HK-2 (cell line): ENCODE results near the gene CSRP3.
A peak's percentile ranks its signal among the peaks of the same experiment; 100 is the strongest.

Experiments
- DNase-seq: peaks from one replicate; pipeline ENCODE4 v3.0.0-alpha.2; 2018; ENCODE audit not compliant: unreplicated experiment

The CSRP3 gene

GRCh38 chr11:19201737-19202605 lies at the start of gene CSRP3:
Gene CSRP3 (minus strand): TSS chr11:19201983. CDS start chr11:19192448, 9,535 bp downstream.
- no peak for DNase-seq

DNA sequence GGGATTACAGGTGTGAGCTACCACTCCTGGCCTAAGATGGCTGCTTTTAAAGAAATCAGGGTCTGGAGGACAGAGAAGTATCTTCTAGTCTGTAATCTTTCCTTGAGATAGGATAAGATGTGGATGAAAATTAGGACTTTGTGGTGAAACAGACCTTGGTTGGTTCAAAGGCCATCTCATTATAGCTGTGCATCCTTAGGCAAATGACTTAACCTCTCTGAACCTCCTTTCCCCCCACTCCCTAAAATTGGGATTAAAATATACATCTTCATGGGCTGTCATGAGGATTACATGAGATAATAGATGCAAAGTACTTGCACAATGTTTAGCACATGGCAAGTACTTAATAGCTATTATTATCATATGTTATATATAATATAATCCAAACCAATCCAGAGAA lies 49.8 kb upstream of the CSRP3 start:
- no peak for DNase-seq

DNA sequence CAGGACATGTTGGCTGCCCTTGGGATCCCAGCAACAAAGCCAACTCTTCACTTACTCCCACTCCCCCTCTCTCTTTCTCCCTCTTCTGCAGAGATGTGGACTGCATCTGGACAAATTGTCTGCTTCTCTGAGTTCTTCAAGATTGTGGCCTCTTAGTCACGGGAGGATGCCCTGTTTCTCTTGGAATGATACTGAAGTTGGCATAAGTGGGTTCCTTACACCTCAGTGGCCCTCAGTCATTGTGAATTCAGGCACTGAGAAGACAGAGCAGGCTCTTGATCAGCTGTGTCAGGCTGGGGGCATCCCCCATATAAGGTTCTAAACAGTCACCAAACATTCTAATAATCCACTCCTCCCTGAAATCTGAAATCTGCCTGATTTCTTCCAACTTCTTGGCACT lies 45.0 kb upstream of the CSRP3 start:
- DNase-seq, result no peak

GRCh38 chr11:19245351-19245750 lies 43.6 kb upstream of the CSRP3 start:
- no peak for DNase-seq

- peak; percentile 8 for DNase-seq
Observed at GRCh38 chr11:19244621-19245020, 42.8 kb upstream of the CSRP3 start.

- no peak for DNase-seq
Observed at GRCh38 chr11:19244084-19244483, 42.3 kb upstream of the CSRP3 start.

- DNase-seq, result no peak
Observed at GRCh38 chr11:19243613-19244012, 41.8 kb upstream of the CSRP3 start.

DNA sequence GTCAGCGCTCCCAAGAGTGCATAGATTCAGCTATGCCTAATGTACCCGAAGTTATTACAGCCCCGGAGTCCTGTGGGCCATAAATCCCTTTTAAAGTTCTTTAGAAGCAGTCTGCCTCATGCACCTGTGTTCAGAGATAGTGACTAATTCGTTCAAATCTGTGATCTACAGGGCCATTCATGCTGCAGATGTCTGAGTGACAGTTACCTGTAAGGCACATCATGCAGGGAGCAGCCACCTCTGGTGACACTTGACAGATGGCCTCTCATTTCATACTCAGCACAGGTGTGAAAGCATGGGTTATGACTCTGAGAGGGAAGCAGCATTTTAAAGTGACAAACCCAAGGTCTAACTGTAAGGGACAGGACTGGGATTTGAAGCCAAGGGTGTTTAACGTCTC lies 41.4 kb upstream of the CSRP3 start:
- no peak for DNase-seq

DNA sequence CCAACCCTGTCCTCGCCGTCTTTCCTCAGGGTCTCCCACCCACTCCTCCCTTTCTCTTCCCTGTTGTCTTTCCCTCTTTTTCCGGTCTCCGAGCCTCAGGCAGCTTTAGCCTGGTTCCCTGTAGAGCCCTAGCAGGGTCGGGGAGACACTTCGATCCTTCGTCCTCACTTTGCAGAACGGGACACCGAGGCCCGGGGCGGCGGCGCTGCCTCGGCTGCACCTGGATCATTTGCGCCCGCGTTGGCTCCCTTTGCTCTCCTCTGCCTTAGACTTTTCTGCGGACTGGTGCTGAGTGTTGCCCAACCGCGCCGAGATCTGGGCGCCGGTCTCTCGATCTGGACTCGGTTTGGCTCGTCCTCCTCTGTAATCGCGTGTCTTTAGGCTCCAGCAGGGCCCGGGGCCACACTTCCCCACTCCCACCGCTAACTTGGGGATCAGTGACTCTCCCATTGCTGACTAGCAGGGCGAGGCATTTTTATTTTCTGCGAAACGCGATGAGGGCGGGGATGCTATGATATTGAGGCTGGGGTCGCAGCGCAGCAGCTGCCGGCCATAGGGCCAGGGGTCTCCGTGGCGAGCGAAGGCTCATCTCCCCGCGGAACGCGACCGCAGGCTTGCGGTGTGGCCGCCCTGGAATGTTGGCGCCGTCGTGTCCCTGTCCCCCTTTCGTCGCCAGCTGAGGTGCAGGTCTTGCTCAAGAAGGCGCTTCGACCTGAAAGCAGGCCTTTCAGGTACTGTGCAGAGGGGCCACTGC lies 40.6 kb upstream of the CSRP3 start:
- DNase-seq, result no peak

- DNase-seq, result peak; percentile 21
Observed at GRCh38 chr11:19241260-19242178, 39.7 kb upstream of the CSRP3 start.

DNA sequence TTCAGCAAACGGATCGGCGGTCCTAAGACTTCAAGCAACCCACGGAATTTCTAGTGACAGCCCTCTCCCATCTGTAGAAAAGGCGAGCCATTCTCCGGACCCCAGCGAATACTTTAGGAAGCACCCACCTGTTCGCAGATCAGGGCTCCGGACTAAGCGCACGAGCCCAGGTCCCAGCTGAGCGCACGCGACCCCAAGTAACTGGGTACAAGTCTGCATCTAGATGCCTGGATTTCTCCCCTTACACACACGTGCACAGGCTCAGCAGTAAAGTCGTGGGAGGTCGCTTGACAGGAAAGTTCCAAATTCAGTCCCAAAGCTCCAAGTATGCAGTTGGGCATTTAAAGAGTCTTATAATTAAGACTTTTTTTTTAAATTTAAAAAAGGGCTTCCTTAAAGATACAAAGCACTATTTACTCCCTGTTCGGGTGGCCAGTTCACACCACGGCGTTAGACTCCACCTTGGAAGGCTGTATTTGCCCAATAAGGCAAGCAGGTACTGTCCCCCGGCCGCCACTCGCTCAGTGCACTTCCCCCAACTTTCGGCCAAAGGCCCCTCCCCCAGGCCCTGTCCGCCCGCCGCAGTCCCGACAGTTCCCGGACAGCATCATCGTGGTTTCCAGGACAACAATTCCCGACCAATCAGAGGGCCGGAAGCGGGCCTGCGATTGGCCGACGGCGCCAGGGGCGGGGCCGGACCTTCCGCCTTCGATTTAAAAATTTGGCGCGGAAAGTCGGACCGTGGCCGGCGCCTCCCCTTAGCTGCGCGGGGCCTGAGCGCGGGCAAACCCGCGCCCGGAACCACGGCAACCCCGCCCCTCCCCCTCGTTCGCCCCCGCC lies 38.9 kb upstream of the CSRP3 start, which contains the start of gene E2F8:
Gene E2F8 (minus strand): TSS at position 526 of the 840 bp plus-strand sequence. CDS start 824 bp downstream, outside the sequence.
- DNase-seq, result peak; percentile 92

- no peak for DNase-seq
Observed at GRCh38 chr11:19239039-19239438, 37.3 kb upstream of the CSRP3 start.

- DNase-seq, result no peak
Observed at GRCh38 chr11:19237813-19238212, 36.0 kb upstream of the CSRP3 start.

- DNase-seq, result no peak
Observed at GRCh38 chr11:19237381-19237780, 35.6 kb upstream of the CSRP3 start.

- DNase-seq, result no peak
Observed at GRCh38 chr11:19234231-19234817, 32.5 kb upstream of the CSRP3 start.

DNA sequence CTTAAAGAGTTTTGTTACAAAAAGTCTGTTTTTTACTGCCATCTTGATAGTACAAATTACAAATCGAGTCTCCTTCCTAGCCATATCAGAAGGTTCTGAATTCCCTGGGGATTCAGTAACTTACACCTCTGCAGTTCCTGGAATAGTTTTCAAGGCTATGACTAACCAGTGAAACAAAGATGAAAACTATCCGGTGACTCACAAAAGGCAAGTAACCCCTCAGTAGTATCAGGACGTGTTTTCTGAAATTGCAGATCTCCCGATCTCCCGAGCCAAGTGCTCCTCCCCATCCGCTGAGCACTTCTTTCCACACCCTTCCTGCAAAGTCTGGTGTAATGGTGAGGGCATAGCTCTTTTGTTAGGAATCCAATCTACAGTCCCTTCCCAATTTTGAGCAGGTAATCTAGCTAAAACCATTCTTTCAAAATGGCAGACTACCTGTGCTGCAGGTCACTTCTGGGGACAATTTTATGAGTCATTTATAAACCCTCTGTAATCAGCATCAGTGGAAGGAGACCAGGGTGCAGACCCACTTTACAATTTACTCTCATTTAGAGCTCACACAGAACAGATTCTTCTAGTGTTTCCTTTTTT lies 31.2 kb upstream of the CSRP3 start:
- DNase-seq, result peak; percentile 3

- no peak for DNase-seq
Observed at GRCh38 chr11:19229671-19230070, 27.9 kb upstream of the CSRP3 start.

DNA sequence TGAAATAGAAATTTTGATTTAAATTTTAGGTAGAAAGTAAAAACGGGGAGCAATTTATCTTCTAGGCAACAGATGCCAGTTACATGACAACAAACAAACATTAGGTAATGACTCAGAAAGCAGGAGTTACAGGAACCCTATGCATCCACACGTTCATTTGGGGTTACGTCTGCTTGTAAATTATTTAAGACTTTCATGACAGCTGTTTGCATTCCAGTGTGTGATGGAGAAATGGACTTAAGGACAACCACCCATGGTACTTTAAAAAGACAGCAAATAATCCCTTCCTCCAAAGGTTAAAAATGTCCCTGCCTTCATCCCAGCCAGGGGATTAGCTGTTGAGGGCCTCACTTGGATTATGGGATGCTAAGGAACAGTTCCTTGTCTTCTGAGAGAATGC lies 27.2 kb upstream of the CSRP3 start:
- DNase-seq, result no peak

- DNase-seq, result no peak
Observed at GRCh38 chr11:19226378-19227195, 24.8 kb upstream of the CSRP3 start.
